MM.1S (cell line): Measurements from ENCODE around the gene SPAM1.

Experiments used
- DNase-seq: peaks from one replicate; pipeline ENCODE4 v3.0.0-alpha.2; 2015
- H2AFZ ChIP-seq: fragments of 300-600 bp; sonication (generic); 2 replicates; pipeline ENCODE4 v1.6.0; 2016; ENCODE audit warnings: antibody characterized with exemption, low read length
- H3F3A ChIP-seq: fragments of 300-600 bp; sonication (generic); 2 replicates; pipeline ENCODE4 v1.6.1; 2016; ENCODE audit warnings: mild to moderate bottlenecking, antibody characterized with exemption, low read length, moderate library complexity, mixed read lengths; ENCODE audit not compliant: insufficient read depth
- H3K27ac ChIP-seq: fragments of 300-600 bp; sonication (generic); 2 replicates; pipeline ENCODE4 v1.5.1; 2016; ENCODE audit warnings: mild to moderate bottlenecking, low read length
- H3K27me3 ChIP-seq: fragments of 300-600 bp; sonication (generic); replicated peaks from 2 replicates; pipeline ENCODE4 v1.6.0; 2016; ENCODE audit warnings: low read length; ENCODE audit not compliant: insufficient read depth
- H3K36me3 ChIP-seq: fragments of 300-600 bp; sonication (generic); replicated peaks from 2 replicates; pipeline ENCODE4 v1.6.1; 2016; ENCODE audit warnings: mild to moderate bottlenecking, low read length, mixed read lengths; ENCODE audit not compliant: insufficient read depth
- H3K4me1 ChIP-seq: fragments of 300-600 bp; sonication (generic); 2 replicates; pipeline ENCODE4 v1.6.1; 2016; ENCODE audit warnings: low read length, mixed read lengths
- H3K4me2 ChIP-seq: fragments of 300-600 bp; sonication (generic); 2 replicates; pipeline ENCODE4 v1.6.0; 2016; ENCODE audit warnings: low read depth, low read length
- H3K4me3 ChIP-seq: fragments of 300-600 bp; sonication (generic); 2 replicates; pipeline ENCODE4 v1.5.1; 2016; ENCODE audit warnings: low read length, mixed read lengths
- H3K79me2 ChIP-seq: fragments of 300-600 bp; sonication (generic); 2 replicates; pipeline ENCODE4 v1.6.1; 2016; ENCODE audit warnings: mixed run types, low read length, mixed read lengths
- H3K9ac ChIP-seq: fragments of 300-600 bp; sonication (generic); 2 replicates; pipeline ENCODE4 v1.6.1; 2016; ENCODE audit warnings: low read length, mixed read lengths
- H3K9me2 ChIP-seq: fragments of 300-600 bp; sonication (generic); replicated peaks from 2 replicates; pipeline ENCODE4 v1.6.1; 2016; ENCODE audit warnings: mild to moderate bottlenecking, low read length, mixed read lengths; ENCODE audit not compliant: insufficient read depth
- H3K9me3 ChIP-seq: fragments of 300-600 bp; sonication (generic); replicated peaks from 2 replicates; pipeline ENCODE4 v1.6.1; 2016; ENCODE audit warnings: mild to moderate bottlenecking, low read length, mixed read lengths; ENCODE audit not compliant: insufficient read depth
- H4K20me1 ChIP-seq: fragments of 300-600 bp; sonication (generic); 2 replicates; pipeline ENCODE4 v1.6.1; 2016; ENCODE audit warnings: mild to moderate bottlenecking, low read length, moderate library complexity, mixed read lengths; ENCODE audit not compliant: insufficient read depth
- EZH2 ChIP-seq: fragments of 300-600 bp; sonication (generic); optimal IDR thresholded peaks from 2 replicates; pipeline ENCODE3; 2017; ENCODE audit warnings: low read depth, mild to moderate bottlenecking, antibody characterized with exemption, low read length, mixed read lengths
- EZH2phosphoT487 ChIP-seq: fragments of 300-600 bp; sonication (generic); IDR thresholded peaks from 2 replicates; pipeline ENCODE4 v1.6.1; 2018; ENCODE audit warnings: antibody characterized with exemption, low read length
- TF ChIP-seq, protein P1 (sequence below): fragments of 300-600 bp; sonication (generic); IDR thresholded peaks from 2 replicates; pipeline ENCODE4 v1.5.1; 2016; ENCODE audit warnings: antibody characterized with exemption, low read length, mixed read lengths

The SPAM1 gene

DNA sequence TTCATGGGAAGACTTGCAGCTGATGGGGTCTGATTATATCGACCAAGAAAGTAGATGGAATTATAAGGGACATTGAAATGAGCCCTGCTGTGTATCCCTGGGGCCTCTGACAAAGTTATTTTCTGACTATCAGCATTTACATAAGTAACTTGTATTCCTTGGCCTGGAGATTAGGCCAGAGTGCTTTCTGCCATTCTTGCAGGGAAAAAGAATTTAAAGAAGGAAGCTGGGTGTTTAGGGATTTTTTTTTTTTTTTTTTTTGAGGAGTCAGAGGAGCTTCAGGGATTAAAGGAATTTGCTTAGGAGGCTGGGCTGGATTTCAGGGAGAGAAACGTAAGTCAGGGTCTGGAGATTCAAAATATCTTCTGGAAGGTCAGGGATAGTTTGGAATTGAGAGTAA, 4.6 kb downstream of the SPAM1 start:
- Histone ChIP-seq H3F3A (no peaks in the 10 kb centered on the region), H3K4me1 (peaks cover 4% of the 10 kb centered on the region; the same call in 1 of the 2 replicates), H3K27me3 (no peaks in the 10 kb centered on the region), H3K79me2 (no peaks in the 10 kb centered on the region), H2AFZ (no peak overlapping the region), H3K4me2 (no peak overlapping the region), H3K9ac (no peak overlapping the region), H3K9me2 (no peaks in the 10 kb centered on the region; the same call in 1 of the 2 replicates), H3K27ac (no peak overlapping the region), H3K4me3 (no peak overlapping the region), H4K20me1 (no peaks in the 10 kb centered on the region), H3K36me3 (no peaks in the 10 kb centered on the region), H3K9me3 (no peaks in the 10 kb centered on the region)
- TF ChIP-seq EZH2phosphoT487 = no peak
- no peak for TF ChIP-seq EZH2
- TF ChIP-seq, protein P1, sequence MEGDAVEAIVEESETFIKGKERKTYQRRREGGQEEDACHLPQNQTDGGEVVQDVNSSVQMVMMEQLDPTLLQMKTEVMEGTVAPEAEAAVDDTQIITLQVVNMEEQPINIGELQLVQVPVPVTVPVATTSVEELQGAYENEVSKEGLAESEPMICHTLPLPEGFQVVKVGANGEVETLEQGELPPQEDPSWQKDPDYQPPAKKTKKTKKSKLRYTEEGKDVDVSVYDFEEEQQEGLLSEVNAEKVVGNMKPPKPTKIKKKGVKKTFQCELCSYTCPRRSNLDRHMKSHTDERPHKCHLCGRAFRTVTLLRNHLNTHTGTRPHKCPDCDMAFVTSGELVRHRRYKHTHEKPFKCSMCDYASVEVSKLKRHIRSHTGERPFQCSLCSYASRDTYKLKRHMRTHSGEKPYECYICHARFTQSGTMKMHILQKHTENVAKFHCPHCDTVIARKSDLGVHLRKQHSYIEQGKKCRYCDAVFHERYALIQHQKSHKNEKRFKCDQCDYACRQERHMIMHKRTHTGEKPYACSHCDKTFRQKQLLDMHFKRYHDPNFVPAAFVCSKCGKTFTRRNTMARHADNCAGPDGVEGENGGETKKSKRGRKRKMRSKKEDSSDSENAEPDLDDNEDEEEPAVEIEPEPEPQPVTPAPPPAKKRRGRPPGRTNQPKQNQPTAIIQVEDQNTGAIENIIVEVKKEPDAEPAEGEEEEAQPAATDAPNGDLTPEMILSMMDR = no peak
- DNase-seq = no peak

- no peak overlapping the region for H3K27ac ChIP-seq
- H3F3A ChIP-seq = no peaks in the 10 kb centered on the region
- H3K9me3 ChIP-seq = no peaks in the 10 kb centered on the region
- no peak overlapping the region for H3K9ac ChIP-seq
- no peaks in the 10 kb centered on the region for H3K36me3 ChIP-seq
- H3K27me3 ChIP-seq = no peaks in the 10 kb centered on the region
- no peaks in the 10 kb centered on the region for H3K4me1 ChIP-seq
- H3K9me2 ChIP-seq = no peaks in the 10 kb centered on the region; the same call in 1 of the 2 replicates
- H4K20me1 ChIP-seq = no peaks in the 10 kb centered on the region
- H3K79me2 ChIP-seq = no peaks in the 10 kb centered on the region
- no peak overlapping the region for H2AFZ ChIP-seq
- no peak overlapping the region for H3K4me3 ChIP-seq
- TF ChIP-seq EZH2 = no peak
- TF ChIP-seq EZH2phosphoT487 = no peak
- TF ChIP-seq, protein P1 = no peak
- no peak overlapping the region for H3K4me2 ChIP-seq
- no peak for DNase-seq
Measured at GRCh38 chr7:123935436-123936381, 10.7 kb downstream of the SPAM1 start.

- H3K4me3 ChIP-seq = no peak overlapping the region
Measured at GRCh38 chr7:123936388-123936787, 11.3 kb downstream of the SPAM1 start.

More at GRCh38 chr7:123936388-123936787, 11.3 kb downstream of the SPAM1 start:
- H3K27me3 ChIP-seq = no peaks in the 10 kb centered on the region
- H3K9me2 ChIP-seq = no peaks in the 10 kb centered on the region; the same call in 1 of the 2 replicates
- no peak overlapping the region for H3K27ac ChIP-seq
- H4K20me1 ChIP-seq = no peaks in the 10 kb centered on the region
- H3K9ac ChIP-seq = no peak overlapping the region
- no peak for DNase-seq
- no peaks in the 10 kb centered on the region for H3F3A ChIP-seq
- H3K4me1 ChIP-seq = no peaks in the 10 kb centered on the region
- TF ChIP-seq EZH2 (no peak), EZH2phosphoT487 (no peak)
- TF ChIP-seq, protein P1 = no peak
- H2AFZ ChIP-seq = no peak overlapping the region
- no peaks in the 10 kb centered on the region for H3K9me3 ChIP-seq
- no peaks in the 10 kb centered on the region for H3K79me2 ChIP-seq
- no peaks in the 10 kb centered on the region for H3K36me3 ChIP-seq
- H3K4me2 ChIP-seq = no peak overlapping the region
